ENCODE data around the gene TOM1L2.
A peak's percentile ranks its signal among the peaks of the same experiment; 100 is the strongest.
"Not testable (repeated sequence)": the region's sequence is repeated elsewhere in the genome, so short reads cannot be mapped to it uniquely, and the experiment has no call there.

TOM1L2 gene

DNA sequence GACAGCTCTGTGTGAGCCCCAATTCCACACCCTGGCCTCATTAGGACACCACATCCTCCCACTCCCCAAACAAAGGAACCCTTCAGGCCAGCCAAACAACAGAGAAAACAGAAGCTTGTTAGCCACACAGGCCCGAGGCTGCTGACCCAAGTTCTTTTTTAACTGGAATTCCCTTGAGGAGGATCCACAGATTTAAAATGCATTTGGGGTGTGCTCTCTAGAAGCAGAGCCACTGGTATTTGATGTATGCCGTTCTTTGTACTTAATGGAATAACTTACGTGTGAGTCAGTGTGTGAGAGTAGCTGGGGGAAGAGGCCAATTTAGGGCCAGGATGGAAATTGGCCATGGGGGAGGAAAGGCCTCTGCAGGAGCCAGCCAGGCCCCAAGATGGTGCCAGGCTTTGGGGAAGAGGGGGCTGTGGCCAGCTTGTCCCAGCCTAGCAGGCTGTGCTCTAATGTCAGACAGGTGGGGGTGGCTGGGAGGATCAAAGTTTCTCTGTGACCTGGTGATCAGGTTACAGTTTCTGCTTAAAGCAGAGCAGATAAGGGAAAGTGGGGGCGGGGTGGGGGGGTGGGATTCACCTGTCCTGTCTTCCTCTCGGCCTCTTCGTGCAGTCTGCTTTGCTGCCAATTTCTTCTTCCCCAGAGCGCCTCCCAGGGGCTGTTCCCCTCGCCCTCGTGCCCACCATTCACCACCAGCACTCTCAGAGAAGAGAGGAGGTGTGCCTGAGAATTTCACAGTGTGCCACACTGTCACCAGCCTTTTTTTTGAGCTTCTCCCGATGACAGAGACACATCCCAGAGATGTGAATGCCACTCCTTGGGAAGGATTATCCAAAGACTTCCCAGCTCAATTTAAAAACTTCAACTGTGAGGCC lies 50.8 kb downstream of the TOM1L2 start:
- peak; percentile 75 for DNase-seq

DNA sequence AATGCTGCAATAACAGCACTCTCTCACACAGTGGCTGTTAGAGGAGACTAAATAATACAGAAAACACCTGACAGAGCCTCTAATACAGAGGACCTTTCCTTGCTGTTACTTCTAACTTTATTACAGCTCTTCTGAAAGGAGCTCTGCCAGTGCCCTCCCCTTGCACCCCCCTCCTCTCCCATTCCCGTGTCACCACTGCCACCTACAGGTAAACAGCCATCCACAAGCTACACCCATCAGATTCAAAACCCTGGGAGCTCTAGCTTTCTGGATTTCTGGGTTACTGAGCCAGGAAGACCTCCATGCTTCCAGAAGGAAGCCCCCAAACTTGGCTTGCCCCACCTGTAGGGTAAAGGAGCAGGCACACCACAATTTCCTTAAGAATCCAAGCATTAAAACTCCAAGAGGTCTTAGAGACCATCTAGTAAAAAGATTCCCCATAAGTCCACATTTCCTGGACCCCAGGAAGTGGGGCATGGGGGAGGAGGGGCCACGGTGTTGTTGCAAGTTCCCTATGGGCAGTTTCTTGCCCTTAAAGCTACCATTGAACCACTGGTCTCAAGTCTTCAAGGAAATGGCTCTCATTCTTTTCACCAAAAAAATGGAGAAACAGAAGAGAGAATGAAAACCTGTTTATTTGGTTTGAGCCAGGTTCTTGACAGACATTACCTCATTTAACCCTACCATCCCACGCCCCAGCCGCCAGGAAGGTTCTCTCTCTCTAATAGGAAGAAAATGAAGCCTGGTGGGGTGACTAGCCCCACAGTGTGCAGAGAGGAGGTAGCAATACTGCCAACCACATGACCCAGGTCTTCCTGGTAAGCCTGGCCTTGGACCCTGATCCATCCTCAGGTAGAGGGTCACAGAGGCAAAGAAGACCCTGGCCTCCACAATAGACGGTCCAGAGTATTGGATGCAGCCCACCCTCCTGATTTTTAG lies 52.8 kb downstream of the TOM1L2 start:
- DNase-seq, result peak; percentile 78

DNA sequence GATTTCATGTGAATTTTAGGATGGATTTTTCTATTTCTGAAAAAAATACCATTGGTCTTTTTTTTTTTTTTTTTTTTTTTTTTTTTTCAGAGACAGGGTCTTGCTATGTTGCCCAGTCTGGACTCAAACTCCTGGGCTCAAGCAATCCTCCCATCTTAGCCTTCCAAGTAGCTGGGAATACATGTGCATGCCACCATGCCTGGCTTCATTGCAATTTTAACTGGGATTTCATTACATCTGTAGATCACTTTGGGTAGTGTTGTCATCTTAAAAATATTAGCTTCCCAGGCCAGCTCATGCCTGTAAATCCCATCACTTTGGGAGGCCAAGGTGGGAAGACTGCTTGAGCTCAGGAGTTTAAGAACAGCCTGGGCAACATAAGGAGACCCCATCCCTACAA lies 54.8 kb downstream of the TOM1L2 start:
- no peak for DNase-seq

GRCh38 chr17:17915183-17915582 lies 57.0 kb downstream of the TOM1L2 start:
- no peak for DNase-seq

DNA sequence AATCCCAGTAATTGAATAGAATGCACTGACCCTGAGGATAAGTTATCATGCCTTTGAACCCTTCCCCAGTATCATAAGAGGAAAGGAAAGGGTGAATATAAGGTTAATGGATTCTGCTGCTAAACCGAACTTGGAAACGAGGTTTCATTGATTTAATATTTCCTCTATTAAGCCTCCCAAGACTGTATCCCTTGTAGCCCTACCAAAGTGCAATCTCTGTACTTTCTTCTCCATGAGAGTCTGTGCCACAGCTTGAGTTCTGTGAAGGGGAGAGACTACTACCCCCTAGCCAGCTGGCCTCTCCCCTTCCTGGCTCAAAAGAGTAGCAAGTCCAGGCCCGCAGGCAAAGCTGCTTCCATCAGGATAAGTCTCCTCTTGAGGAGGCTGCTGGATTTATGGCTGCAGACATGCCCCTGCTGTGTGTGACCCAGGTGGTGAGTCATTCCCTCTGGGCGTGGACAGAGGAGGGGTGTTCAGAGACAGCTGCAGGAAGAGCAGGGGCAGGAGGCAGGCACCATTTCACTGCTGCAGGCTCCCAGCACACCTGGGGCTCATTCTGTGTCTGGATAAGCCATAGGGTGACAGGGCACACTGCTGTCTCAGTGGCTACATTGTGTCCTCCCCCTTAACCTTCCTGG lies 58.4 kb downstream of the TOM1L2 start:
- no peak for DNase-seq

- not testable (repeated sequence) for DNase-seq
Measured at GRCh38 chr17:17912336-17912735, 59.9 kb downstream of the TOM1L2 start.

DNA sequence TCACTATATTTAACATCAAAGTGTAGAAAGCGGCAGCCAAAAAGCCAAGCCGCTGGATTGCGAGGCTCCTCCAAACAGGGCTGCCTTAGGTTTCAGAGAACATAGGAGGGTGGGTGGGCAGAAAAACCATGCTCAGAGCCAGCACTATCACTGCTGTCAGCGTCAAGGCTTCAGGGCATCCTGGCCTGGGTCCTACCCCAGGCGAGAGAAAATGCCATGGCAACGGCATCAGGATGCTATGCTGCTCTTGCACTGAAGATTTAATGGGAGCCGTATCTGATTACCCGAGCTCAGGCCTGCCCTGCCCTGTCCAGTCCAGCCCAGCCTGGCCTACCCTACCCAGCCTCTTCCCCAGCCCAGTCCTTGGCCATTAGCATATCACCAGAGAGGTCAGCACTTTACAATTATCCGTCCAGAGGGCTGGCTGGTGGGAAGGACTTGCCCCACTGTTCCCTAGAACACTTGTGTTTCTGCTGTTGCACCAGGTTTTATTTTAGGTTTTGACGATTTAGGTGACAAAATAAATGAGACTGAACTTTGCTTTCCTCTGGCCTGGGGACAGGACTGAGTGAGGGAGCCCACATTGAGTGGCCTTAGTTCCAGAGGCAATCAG lies 61.1 kb downstream of the TOM1L2 start:
- no peak for DNase-seq

- DNase-seq, result no peak
Measured at GRCh38 chr17:17910060-17910459, 62.1 kb downstream of the TOM1L2 start.

DNA sequence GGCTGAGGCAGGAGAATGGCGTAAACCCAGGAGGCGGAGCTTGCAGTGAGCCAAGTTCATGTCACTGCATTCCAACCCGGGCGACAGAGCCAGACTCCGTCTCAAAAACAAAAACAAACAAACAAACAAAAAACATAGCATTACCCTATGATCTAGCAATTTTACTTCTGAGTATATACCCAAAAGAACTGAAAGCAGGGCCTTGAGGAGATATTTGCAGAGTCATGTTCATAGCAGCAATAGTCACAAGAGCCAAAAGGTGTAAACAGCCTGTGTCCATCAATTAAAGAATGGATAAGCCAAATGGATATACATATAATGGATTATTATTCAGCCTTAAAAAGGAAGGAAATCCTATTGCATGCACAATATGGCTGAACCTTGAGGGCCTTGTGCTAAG lies 63.1 kb downstream of the TOM1L2 start:
- no peak for DNase-seq

GRCh38 chr17:17907469-17907868 lies 64.7 kb downstream of the TOM1L2 start:
- DNase-seq, result no peak

GRCh38 chr17:17906418-17907215 lies 65.6 kb downstream of the TOM1L2 start:
- DNase-seq, result no peak

- DNase-seq, result no peak
Measured at GRCh38 chr17:17905036-17905320, 67.2 kb downstream of the TOM1L2 start.

GRCh38 chr17:17904166-17905035 lies 67.8 kb downstream of the TOM1L2 start:
- no peak for DNase-seq

DNA sequence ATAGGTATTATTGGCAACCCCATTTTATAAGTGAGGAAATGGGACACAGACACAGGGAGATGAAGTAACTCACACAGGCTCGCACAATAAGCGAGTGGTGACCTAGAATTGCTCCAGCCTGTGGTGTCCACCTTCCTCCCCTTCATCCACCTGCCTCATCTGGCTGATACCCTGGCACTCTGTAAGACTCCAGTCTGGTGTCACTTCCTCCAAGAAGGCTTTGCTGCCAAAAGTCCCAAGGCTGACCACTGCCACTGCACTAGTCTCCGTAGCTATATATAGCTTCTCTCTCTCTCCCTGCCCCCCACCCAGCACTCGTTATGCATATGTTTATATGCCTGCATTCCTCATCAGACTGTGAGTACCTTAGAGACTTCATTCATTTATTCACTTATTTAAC lies 69.3 kb downstream of the TOM1L2 start:
- DNase-seq, result no peak

DNA sequence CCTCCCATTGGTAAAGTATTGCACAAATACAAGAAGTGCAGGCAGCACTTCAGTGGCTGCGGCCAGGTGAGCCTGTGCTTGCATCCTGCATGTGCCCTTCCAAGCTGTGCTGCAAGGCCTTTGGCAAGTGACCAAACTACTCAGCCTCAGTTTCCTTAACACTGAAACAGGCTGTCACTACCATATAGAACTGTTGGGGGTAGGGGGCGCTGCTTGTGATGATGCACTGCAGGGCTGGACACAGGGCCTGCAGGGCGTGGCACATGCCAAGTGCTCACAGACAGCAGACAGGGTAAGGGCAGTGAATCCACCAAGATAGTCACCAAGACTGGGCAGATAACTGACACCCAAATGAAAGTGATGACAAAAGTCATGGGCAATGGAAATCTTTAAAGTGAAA lies 69.8 kb downstream of the TOM1L2 start:
- DNase-seq, result no peak

DNA sequence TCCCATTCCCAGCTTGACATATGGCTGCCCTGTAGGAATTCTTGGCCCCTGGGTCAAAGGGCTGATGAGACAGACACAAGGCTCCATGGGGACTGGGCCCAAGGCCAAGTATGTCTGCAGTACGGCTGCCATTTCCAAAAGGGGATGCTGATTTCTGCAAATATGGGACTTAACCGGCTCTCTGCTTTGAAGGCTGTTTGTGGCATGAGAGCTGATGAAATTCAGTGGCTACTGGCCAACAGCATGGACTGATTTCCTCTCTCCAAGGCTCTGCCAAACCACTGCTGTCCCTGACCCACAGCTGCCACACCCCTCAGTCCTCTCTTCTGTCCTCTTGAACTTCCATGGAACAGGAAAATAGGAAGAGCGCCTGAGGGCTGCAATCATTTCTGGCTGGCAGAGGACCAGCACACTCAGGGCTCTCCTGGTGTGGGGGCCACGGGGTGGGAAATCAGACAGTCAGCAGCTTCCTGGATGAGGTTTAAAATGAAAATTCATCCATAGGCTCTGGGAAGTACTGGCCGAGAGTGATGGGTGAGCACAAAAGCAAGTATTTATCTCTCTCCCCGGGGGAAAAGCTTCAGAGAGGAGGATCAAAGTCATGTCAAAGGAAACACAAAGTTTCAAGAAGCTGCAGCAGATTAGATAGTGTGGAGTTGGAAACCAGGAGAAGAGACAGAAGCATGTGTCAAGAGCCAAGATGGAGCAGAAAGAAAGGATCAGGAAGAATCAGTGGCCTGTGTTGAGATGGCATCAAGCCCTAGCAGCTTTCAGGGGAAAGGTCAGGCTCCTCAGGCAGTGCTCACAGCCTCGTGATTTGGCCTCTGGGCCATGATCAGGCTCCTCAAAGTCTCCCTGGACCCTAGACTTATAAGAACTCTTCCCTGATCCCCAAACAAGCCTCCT lies 71.3 kb downstream of the TOM1L2 start:
- DNase-seq, result peak; percentile 61

DNA sequence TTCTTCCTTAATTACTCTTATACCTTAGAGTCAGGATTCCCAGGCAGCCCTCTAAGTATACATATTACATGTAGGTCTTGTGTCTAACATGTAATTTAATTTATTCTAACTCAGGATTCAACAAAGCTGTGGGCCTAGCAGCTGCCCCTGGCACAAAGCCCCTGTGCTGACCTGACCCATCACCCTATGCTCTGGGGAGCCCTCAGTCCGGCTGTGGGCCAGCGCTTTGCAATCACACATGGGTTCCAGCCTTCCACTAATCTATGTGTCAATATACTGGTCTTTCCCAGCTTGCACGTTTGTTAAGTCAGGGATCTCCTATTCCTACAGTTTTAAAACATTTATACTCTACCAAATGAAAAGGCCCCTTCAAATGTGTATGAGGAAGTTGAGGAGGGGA lies 72.7 kb downstream of the TOM1L2 start:
- no peak for DNase-seq

- DNase-seq, result no peak
Measured at GRCh38 chr17:17898673-17899072, 73.5 kb downstream of the TOM1L2 start.

- DNase-seq, result no peak
Measured at GRCh38 chr17:17897442-17897841, 74.8 kb downstream of the TOM1L2 start.

- no peak for DNase-seq
Measured at GRCh38 chr17:17896746-17897145, 75.5 kb downstream of the TOM1L2 start.

Measured in midbrain (tissue), 1 donor.